ENCODE results near the gene TPCN2. TPM values are rescaled to one million over a fixed set of nuclear protein-coding genes. Genes with fewer than 3 reads are reported as not detected.

Gene TPCN2
- total RNA-seq, 4 donors from 2014 or later, result 27.1 to 36.1 (median 31.3) TPM

DNA sequence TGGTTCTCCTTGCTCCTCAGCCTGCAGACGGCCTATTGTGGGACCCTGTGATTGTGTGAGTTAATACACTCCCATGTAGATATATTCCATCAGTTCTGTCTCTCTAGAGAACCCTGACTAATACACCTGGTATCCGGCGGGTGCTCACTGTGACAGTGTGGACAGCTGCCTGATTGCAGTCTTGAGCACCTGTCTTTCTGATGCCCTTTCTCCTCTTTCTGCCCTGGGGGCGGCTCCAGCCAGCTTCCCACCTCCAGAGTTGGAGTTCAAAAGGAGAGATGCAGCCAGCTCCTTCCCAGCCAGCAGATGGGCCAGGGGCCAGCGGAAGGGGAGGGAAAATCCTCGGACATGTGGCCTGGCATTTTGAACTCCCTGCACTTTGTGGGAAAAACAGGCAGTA, 122.0 kb downstream of the TPCN2 start:
- TF ChIP-seq, protein P1, sequence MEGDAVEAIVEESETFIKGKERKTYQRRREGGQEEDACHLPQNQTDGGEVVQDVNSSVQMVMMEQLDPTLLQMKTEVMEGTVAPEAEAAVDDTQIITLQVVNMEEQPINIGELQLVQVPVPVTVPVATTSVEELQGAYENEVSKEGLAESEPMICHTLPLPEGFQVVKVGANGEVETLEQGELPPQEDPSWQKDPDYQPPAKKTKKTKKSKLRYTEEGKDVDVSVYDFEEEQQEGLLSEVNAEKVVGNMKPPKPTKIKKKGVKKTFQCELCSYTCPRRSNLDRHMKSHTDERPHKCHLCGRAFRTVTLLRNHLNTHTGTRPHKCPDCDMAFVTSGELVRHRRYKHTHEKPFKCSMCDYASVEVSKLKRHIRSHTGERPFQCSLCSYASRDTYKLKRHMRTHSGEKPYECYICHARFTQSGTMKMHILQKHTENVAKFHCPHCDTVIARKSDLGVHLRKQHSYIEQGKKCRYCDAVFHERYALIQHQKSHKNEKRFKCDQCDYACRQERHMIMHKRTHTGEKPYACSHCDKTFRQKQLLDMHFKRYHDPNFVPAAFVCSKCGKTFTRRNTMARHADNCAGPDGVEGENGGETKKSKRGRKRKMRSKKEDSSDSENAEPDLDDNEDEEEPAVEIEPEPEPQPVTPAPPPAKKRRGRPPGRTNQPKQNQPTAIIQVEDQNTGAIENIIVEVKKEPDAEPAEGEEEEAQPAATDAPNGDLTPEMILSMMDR (IDR thresholded peaks at IDR 0.05), result no peak
- TF ChIP-seq EP300 (IDR thresholded peaks at IDR 0.05) (no peak), POLR2A (IDR thresholded peaks at IDR 0.05) (no peak)
- DNase-seq (ENCODE audit: low spot score in 2 of 2), result no peak

GRCh38 chr11:69171476-69172240, 122.9 kb downstream of the TPCN2 start:
- no peak overlapping the region for H3K4me3 ChIP-seq
- peaks cover 0 to 22% (median 2%) of the 10 kb centered on the region in 4 donors for H3K9me3 ChIP-seq
- no peaks in the 10 kb centered on the region for H3K36me3 ChIP-seq
- no peaks in the 10 kb centered on the region for H3K27me3 ChIP-seq
- no peak for TF ChIP-seq EP300 (IDR thresholded peaks at IDR 0.05)
- TF ChIP-seq, protein P1 (IDR thresholded peaks at IDR 0.05), result no peak
- TF ChIP-seq POLR2A (IDR thresholded peaks at IDR 0.05), result no peak
- H3K4me1 ChIP-seq, result peaks cover 0 to 5% (median 3%) of the 10 kb centered on the region in 4 donors
- 89 to 94% methylated on average over 6 of the region's 6 CpGs for WGBS, 2 donors
- H3K27ac ChIP-seq, result no peak overlapping the region
- DNase-seq (ENCODE audit: low spot score in 2 of 2), result no peak

More for the DNA sequence above, 122.0 kb downstream of the TPCN2 start:
- Histone ChIP-seq H3K4me3 (no peak overlapping the region), H3K27ac (no peak overlapping the region), H3K9me3 (peaks cover 0 to 14% (median 2%) of the 10 kb centered on the region in 4 donors), H3K27me3 (no peaks in the 10 kb centered on the region), H3K36me3 (no peaks in the 10 kb centered on the region), H3K4me1 (peaks cover 0 to 11% (median 8%) of the 10 kb centered on the region in 4 donors)
- WGBS, 2 donors, result 68% methylated on average over 6 of the region's 6 CpGs

- no peak for DNase-seq (ENCODE audit: low spot score in 2 of 2)
- Histone ChIP-seq H3K4me1 (no peaks in the 10 kb centered on the region), H3K36me3 (no peaks in the 10 kb centered on the region), H3K27ac (no peak overlapping the region), H3K9me3 (peaks cover 0 to 22% (median 2%) of the 10 kb centered on the region in 4 donors), H3K27me3 (no peaks in the 10 kb centered on the region), H3K4me3 (no peak overlapping the region)
- WGBS, 2 donors, result 0 to 5% methylated on average over 1 of the region's 1 CpG
- no peak for TF ChIP-seq POLR2A (IDR thresholded peaks at IDR 0.05)
- no peak for TF ChIP-seq EP300 (IDR thresholded peaks at IDR 0.05)
- TF ChIP-seq, protein P1 (IDR thresholded peaks at IDR 0.05), result no peak
Observed at GRCh38 chr11:69172674-69173073, 123.9 kb downstream of the TPCN2 start.

- WGBS, 2 donors, result 90 to 100% methylated on average over 3 of the region's 3 CpGs
- DNase-seq (ENCODE audit: low spot score in 2 of 2), result no peak
- Histone ChIP-seq H3K27me3 (no peaks in the 10 kb centered on the region), H3K4me1 (no peaks in the 10 kb centered on the region), H3K27ac (no peak overlapping the region), H3K36me3 (no peaks in the 10 kb centered on the region), H3K4me3 (no peak overlapping the region), H3K9me3 (peaks cover 0 to 22% (median 2%) of the 10 kb centered on the region in 4 donors)
- TF ChIP-seq, protein P1 (IDR thresholded peaks at IDR 0.05), result no peak
- TF ChIP-seq POLR2A (IDR thresholded peaks at IDR 0.05) (no peak), EP300 (IDR thresholded peaks at IDR 0.05) (no peak)
Observed at GRCh38 chr11:69173331-69173730, 124.6 kb downstream of the TPCN2 start.

DNA sequence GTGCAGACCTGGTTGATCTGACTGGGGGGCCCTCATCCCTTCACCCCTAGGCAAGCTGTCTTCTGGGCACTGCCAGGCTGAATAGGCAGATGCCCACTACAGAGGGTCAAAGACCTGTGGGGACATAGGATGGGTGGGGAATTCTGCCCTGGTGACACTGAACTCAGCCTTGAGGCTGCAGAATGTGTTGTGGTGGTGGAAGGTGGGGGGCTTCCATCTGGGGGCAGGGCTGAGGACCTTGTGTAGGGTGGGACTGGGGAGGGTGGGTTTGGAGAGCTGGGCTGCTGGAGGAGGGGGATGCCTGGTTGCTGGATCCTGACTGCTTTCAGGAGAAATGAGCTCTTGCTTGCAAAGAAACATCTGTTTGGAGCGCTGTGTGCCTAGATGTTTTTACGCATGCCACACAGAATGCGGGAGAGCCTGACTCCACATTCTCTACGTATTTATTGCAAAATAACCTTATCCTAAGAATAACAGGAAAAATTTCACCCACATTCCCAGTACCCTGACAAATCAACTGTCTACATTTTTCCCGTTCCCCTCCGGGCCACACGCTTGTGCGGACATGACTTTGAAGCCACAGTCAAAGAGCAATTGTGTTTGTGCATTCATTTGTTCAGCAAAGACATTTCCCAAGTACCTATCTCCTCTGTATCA, 125.3 kb downstream of the TPCN2 start:
- no peaks in the 10 kb centered on the region for H3K27me3 ChIP-seq
- WGBS, 2 donors, result 74 to 90% methylated on average over 8 of the region's 8 CpGs
- H3K9me3 ChIP-seq, result peaks cover 0 to 22% (median 2%) of the 10 kb centered on the region in 4 donors
- H3K36me3 ChIP-seq, result no peaks in the 10 kb centered on the region
- TF ChIP-seq EP300 (IDR thresholded peaks at IDR 0.05) (no peak), POLR2A (IDR thresholded peaks at IDR 0.05) (no peak)
- TF ChIP-seq, protein P1 (IDR thresholded peaks at IDR 0.05), result no peak
- DNase-seq (ENCODE audit: low spot score in 2 of 2), result no peak
- H3K4me3 ChIP-seq, result no peak overlapping the region
- H3K27ac ChIP-seq, result no peak overlapping the region
- H3K4me1 ChIP-seq, result no peaks in the 10 kb centered on the region
